Measurements from ENCODE around the gene SMIM11. TPM values are rescaled to one million over a fixed set of nuclear protein-coding genes. Genes with fewer than 3 reads are reported as not detected.

SMIM11 gene
- total and polyA plus RNA-seq, 7 donors, result 3.5 to 14.6 (median 9.3) TPM; not detected in 1

- H3K27ac ChIP-seq, result no peak overlapping the region
- H3K9me3 ChIP-seq, result no peaks in the 10 kb centered on the region
- H3K4me3 ChIP-seq, result no peak overlapping the region
- TF ChIP-seq EP300 (IDR thresholded peaks at IDR 0.05), result no peak
- TF ChIP-seq POLR2AphosphoS5 (IDR thresholded peaks at IDR 0.05), result no peak
- no peak for TF ChIP-seq POLR2A (IDR thresholded peaks at IDR 0.05)
- DNase-seq, result no peak
- H3K36me3 ChIP-seq, result no peaks in the 10 kb centered on the region
- intact Hi-C loops (cut with DNase I), result no loop called here
- no peaks in the 10 kb centered on the region for H3K27me3 ChIP-seq
- WGBS, 2 donors, result 98 to 99% methylated on average over 5 of the region's 5 CpGs
- H3K4me1 ChIP-seq, result peaks cover 0 to 6% (median 2%) of the 10 kb centered on the region in 4 donors
Measured at GRCh38 chr21:34355570-34355969, 19.7 kb upstream of the SMIM11 start.

GRCh38 chr21:34357889-34358288 lies 17.4 kb upstream of the SMIM11 start:
- no peaks in the 10 kb centered on the region for H3K27me3 ChIP-seq
- no peak for DNase-seq
- no peaks in the 10 kb centered on the region for H3K36me3 ChIP-seq
- H3K27ac ChIP-seq, result no peak overlapping the region
- no peak for TF ChIP-seq POLR2AphosphoS5 (IDR thresholded peaks at IDR 0.05)
- TF ChIP-seq EP300 (IDR thresholded peaks at IDR 0.05), result no peak
- TF ChIP-seq POLR2A (IDR thresholded peaks at IDR 0.05), result no peak
- TF ChIP-seq CTCF (IDR thresholded peaks at IDR 0.05), result no peak
- intact Hi-C loops (cut with DNase I), result no loop called here
- no peaks in the 10 kb centered on the region for H3K9me3 ChIP-seq
- peaks cover 0 to 4% (median 2%) of the 10 kb centered on the region in 4 donors for H3K4me1 ChIP-seq
- no peak overlapping the region for H3K4me3 ChIP-seq
- 90 to 96% methylated on average over 2 of the region's 2 CpGs for WGBS, 2 donors

GRCh38 chr21:34358866-34359265 lies 16.4 kb upstream of the SMIM11 start:
- Histone ChIP-seq H3K36me3 (no peaks in the 10 kb centered on the region), H3K9me3 (no peaks in the 10 kb centered on the region), H3K4me3 (no peak overlapping the region), H3K27me3 (no peaks in the 10 kb centered on the region), H3K4me1 (peaks cover 0 to 4% (median 2%) of the 10 kb centered on the region in 4 donors), H3K27ac (no peak overlapping the region)
- TF ChIP-seq POLR2AphosphoS5 (IDR thresholded peaks at IDR 0.05) (no peak), POLR2A (IDR thresholded peaks at IDR 0.05) (no peak), EP300 (IDR thresholded peaks at IDR 0.05) (no peak), CTCF (IDR thresholded peaks at IDR 0.05) (no peak)
- WGBS, 2 donors, result 61 to 97% methylated on average over 1 of the region's 1 CpG
- intact Hi-C loops (cut with DNase I), result no loop called here
- DNase-seq, result no peak

GRCh38 chr21:34360488-34361241 lies 14.6 kb upstream of the SMIM11 start:
- H3K9me3 ChIP-seq, result no peaks in the 10 kb centered on the region
- H3K27me3 ChIP-seq, result no peaks in the 10 kb centered on the region
- intact Hi-C loops (cut with DNase I), result no loop called here
- no peak overlapping the region for H3K4me3 ChIP-seq
- H3K4me1 ChIP-seq, result peaks cover 0 to 4% (median 2%) of the 10 kb centered on the region in 4 donors
- WGBS, 2 donors, result 89 to 92% methylated on average over 12 of the region's 12 CpGs
- TF ChIP-seq EP300 (IDR thresholded peaks at IDR 0.05), result no peak
- TF ChIP-seq CTCF (IDR thresholded peaks at IDR 0.05), result no peak
- TF ChIP-seq POLR2A (IDR thresholded peaks at IDR 0.05), result no peak
- TF ChIP-seq POLR2AphosphoS5 (IDR thresholded peaks at IDR 0.05), result no peak
- H3K36me3 ChIP-seq, result no peaks in the 10 kb centered on the region
- DNase-seq, result no peak
- no peak overlapping the region for H3K27ac ChIP-seq

- no peak for DNase-seq
- TF ChIP-seq POLR2AphosphoS5 (IDR thresholded peaks at IDR 0.05), result no peak
- no peak for TF ChIP-seq EP300 (IDR thresholded peaks at IDR 0.05)
- TF ChIP-seq POLR2A (IDR thresholded peaks at IDR 0.05), result no peak
- TF ChIP-seq CTCF (IDR thresholded peaks at IDR 0.05), result no peak
- Histone ChIP-seq H3K36me3 (no peaks in the 10 kb centered on the region), H3K27ac (no peak overlapping the region), H3K9me3 (no peaks in the 10 kb centered on the region), H3K27me3 (no peaks in the 10 kb centered on the region), H3K4me3 (no peak overlapping the region), H3K4me1 (peaks cover 0 to 4% (median 2%) of the 10 kb centered on the region in 4 donors)
- intact Hi-C loops (cut with DNase I), result loop anchor here (1.0 kb wide), 1 partner anchor 268 kb away; no protein-coding TSS in a partner anchor
- 26 to 29% methylated on average over 3 of the region's 3 CpGs for WGBS, 2 donors
Measured at GRCh38 chr21:34362136-34362444, 13.2 kb upstream of the SMIM11 start.

Measured in sigmoid colon (tissue), 7 donors.